HG03575 (cell line): ENCODE results near the gene CUL9.

Experiments
- ATAC-seq: cut with Tn5 transposase; IDR thresholded peaks from one replicate; pipeline ENCODE4 v1.9.1; 2021; ENCODE audit not compliant: unreplicated experiment, insufficient number of reproducible peaks, low FRiP score; ENCODE audit errors: extremely low read depth

CUL9 gene

DNA sequence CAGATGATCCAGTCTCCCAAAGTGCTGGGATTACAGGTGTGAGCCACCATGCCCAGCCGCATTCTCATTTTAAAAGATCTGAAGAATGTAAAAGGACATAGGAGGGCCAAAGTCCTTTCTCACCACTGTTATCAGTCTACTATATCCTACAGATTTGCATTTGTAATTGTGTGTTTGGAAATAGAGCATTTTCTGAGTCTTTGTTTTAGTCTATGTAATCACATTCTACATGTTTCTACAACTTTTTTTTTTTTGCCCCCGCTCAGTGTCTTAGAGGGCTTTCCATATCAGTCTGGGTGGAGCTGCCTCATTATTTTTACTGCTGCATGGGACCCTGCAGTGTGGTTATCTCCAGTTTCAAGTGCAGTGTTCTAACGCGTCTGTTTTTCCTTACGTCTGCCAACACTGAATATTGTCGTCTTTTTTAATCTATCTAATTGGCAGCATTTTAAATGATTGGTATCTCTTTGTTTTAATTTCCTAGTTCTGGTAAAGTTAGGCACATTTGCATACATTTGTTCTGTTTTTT is 7.8 kb downstream of the CUL9 start:
- no peak for ATAC-seq

- no peak for ATAC-seq
These were observed 10.9 kb downstream of the CUL9 start for GRCh38 chr6:43192911-43193310.

DNA sequence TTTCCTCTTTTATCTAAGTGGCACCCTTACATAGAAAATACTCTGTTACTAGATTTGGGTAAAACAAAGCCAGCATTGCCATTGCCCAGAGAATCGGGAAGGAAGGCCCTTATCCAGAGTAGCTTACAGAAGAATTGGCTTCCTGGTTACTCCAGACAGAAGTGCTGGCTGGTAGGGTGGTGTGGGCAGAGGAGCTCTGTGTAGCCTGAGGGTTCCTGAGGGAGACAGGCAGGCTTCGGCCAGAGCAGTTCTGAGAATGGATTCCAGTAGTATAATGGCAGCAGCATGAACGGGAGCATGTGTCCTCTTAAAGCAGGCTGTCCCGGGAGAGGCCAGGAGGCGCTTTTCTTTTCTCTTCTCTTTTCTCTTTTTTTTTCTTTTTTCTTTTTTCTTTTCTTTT is 11.9 kb downstream of the CUL9 start:
- no peak for ATAC-seq

GRCh38 chr6:43196337-43196736 is 14.3 kb downstream of the CUL9 start:
- no peak for ATAC-seq

DNA sequence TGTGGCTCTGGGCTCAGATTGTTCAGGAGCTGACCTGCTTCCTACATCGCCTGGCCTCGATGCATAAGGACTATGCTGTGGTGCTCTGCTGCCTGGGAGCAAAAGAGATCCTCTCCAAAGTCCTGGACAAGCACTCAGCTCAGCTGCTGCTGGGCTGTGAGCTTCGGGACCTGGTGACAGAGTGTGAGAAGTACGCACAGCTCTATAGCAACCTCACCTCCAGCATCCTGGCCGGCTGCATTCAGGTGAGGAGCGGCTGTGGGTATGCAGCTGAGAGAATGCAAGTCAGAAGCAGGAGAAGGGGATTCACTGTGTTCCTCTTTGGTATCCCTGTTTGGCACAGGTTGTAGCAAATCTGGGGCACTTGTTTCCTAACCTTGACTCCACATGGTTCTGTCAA is 17.9 kb downstream of the CUL9 start:
- no peak for ATAC-seq

DNA sequence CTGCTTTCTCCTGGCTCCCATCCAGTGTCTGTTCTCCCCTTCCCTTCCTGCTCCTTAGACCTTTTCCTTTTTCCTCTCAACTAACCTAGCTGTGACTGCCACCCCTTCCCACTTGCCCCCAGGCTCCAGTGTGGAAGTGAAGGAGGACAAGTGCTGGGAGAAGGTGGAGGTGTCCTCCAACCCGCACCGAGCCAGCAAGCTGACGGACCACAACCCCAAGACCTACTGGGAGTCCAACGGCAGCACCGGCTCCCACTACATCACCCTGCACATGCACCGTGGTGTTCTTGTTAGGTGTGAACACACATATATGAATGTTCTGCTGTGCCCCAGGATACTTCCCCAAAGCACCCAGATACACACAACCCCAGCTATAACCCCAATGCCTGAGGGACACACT is 18.5 kb downstream of the CUL9 start:
- no peak for ATAC-seq

- ATAC-seq, result no peak
These were observed 20.5 kb downstream of the CUL9 start for GRCh38 chr6:43202451-43202850.

DNA sequence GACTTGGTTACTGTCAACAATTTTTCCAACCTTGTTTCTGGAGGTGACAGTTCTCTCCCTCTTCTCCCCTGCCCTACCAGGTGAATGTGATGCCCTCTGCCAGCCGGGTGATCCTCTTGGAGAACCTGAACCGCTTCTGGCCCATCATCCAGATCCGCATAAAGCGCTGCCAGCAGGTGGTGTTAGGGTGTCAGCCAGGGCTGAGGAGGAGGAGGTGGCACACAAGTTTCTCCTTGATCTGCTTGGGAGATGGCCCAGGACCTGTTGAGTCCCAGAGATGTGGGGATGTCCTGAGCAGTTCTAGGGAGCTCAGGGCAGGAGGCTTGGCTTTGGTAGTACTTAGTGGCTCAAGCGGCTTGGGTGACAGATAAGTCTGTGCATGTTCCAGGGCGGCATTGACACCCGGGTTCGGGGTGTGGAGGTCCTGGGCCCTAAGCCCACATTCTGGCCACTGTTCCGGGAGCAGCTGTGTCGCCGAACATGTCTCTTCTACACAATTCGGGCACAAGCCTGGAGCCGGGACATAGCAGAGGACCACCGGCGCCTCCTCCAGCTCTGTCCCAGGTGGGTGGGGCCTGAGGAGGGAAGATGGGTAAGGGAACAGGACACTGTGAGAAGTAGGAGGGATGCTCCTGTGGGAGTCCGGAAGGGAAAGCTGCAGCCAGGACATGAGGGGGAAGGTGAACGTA is 21.2 kb downstream of the CUL9 start:
- no peak for ATAC-seq

- ATAC-seq, result no peak
These were observed 21.7 kb downstream of the CUL9 start for GRCh38 chr6:43203718-43204095.

GRCh38 chr6:43204271-43205105 is 22.5 kb downstream of the CUL9 start:
- ATAC-seq, result no peak

- no peak for ATAC-seq
These were observed 23.9 kb downstream of the CUL9 start for GRCh38 chr6:43205849-43206248.

DNA sequence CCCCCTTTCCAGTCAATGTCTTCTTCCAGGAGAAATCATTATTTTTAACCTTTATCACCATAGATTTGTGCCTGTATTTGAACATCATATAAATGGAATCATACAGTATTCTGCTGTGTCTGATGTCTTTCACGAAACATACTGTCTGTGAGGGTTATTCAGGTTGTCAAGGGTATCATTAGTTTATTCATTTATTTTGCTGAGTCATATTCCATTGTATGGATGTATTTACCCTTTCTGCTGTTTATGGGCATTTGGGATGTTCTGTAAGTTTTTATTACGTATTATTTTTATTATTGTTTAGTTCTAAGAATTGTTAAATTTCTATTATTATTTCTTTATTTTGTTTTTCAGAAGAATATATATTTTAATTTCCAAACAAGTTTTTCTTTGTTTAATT is 25.3 kb downstream of the CUL9 start:
- no peak for ATAC-seq

- ATAC-seq, result no peak
These were observed 30.0 kb downstream of the CUL9 start for GRCh38 chr6:43211955-43212354.

DNA sequence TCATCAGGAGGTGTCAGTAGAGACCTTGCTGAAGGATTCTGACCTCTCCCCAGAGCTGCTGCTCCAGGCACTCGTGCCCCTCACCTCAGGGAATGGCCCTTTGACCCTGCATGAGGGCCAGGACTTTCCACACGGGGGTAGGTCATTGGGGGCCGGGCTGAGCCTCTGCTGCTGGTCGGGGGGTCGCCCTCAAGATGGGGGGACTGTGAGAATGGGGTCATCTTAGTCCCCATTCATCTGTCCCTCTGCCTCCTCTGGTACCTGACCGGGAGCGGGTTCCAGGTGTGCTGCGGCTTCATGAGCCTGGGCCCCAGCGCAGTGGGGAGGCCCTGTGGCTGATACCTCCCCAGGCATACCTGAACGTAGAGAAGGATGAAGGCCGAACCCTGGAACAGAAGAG is 31.4 kb downstream of the CUL9 start:
- no peak for ATAC-seq

- no peak for ATAC-seq
These were observed 33.1 kb downstream of the CUL9 start for GRCh38 chr6:43215066-43215465.

GRCh38 chr6:43216200-43216599 is 34.2 kb downstream of the CUL9 start:
- no peak for ATAC-seq

DNA sequence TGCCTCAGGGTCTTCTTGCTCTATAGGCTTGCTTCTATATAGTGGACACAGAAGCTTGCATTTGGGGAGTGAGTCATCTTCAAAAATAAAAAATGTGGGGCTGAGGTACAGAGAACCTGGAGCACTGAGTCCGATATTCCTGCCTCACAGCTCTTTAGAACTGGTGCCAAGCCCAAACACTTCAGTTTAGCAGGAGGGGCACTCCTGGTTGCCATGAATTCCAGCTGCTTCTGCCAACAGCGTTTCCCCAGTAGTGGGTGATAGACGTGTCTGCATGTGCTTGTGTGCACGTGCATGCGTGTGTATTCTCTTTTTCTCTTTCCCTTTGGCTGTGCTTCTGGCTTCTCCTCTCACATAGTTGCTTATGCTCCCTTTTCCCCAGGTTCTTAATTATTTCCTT is 35.4 kb downstream of the CUL9 start:
- ATAC-seq, result no peak

- ATAC-seq, result no peak
These were observed 37.1 kb downstream of the CUL9 start for GRCh38 chr6:43219119-43219518.

GRCh38 chr6:43219814-43220213 is 37.8 kb downstream of the CUL9 start:
- ATAC-seq, result no peak

DNA sequence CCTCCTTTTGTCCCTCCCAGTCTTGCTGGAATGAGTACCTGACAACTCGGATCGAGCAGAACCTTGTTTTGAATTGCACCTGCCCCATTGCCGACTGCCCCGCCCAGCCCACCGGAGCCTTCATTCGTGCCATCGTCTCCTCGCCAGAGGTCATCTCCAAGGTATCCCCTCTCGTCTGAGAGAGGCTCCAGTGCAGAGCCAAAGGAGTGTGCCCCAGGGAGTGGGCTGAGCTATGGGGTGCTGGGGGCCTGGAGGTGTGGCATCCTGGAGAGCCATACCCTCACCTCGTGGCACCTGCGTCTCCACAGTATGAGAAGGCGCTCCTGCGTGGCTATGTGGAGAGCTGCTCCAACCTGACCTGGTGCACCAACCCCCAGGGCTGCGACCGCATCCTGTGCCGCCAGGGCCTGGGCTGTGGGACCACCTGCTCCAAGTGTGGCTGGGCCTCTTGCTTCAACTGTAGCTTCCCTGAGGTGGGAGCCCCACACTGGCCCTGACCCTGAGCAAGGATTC is 38.5 kb downstream of the CUL9 start:
- no peak for ATAC-seq
